Measurements from ENCODE around the gene RNASE11. TPM values are rescaled to one million over a fixed set of nuclear protein-coding genes. Genes with fewer than 3 reads are reported as not detected.

RNASE11 gene
- total RNA-seq, 1 experiment from 2014 or later: not detected

DNA sequence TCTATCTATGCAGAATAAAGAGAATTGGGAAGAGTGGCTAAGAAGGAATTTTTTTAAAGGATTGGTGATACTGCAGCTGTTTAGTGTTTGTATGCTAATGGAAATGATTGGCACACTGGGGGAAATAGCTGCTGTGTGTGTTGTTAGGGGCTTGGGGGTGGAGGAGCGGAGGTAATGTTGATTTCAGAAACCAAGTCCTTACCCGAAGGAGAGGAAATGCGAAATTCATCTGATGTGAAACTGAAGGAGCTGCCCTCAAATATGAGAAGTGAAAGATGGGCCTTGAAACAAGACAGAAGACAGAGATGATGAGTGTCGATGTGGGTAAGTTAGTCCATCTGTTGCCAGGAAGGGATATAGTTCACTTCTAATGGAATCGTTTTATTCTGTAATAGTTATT, 24.6 kb upstream of the RNASE11 start:
- POLR2A ChIA-PET (ENCODE audit: unreplicated experiment): interaction anchor here (0.5 kb wide), 1 partner anchor 82 kb away, joined by 3 read pairs; no protein-coding TSS in a partner anchor
- ATAC-seq (no peak), DNase-seq (no peak)
- no peaks in the 10 kb centered on the region for H3K9me3 ChIP-seq (ENCODE audit: low read length)
- H3K9ac ChIP-seq (ENCODE audit: low read length): no peak overlapping the region
- H2AFZ ChIP-seq (ENCODE audit: low read length): no peak overlapping the region
- no TSS peak for BruUV-seq (replicated peaks)
- H3K36me3 ChIP-seq (ENCODE audit: low read depth, low read length): no peaks in the 10 kb centered on the region
- no peak overlapping the region for H3K27ac ChIP-seq (ENCODE audit: low read length)
- peak overlapping the region; percentile 40; the same call in 1 of the 2 replicates for H3K4me3 ChIP-seq (ENCODE audit: low read length)
- H3K27me3 ChIP-seq (ENCODE audit: low read length): no peaks in the 10 kb centered on the region
- no peaks in the 10 kb centered on the region for H4K20me1 ChIP-seq (ENCODE audit: low read length)
- peak overlapping the region; percentile 89 for H3K4me2 ChIP-seq (ENCODE audit: low read length)
- peaks cover 28% of the 10 kb centered on the region for H3K4me1 ChIP-seq (ENCODE audit: insufficient read depth, low read length)
- intact Hi-C loops (cut with micrococcal nuclease): loop anchor here (2.0 to 5.0 kb wide), 2 partner anchors 200 to 360 kb away; partner anchors contain the start of gene TEP1
- H3F3A ChIP-seq (ENCODE audit: low read length, unreplicated experiment): peaks cover 7% of the 10 kb centered on the region
- no peaks in the 10 kb centered on the region for H3K79me2 ChIP-seq (ENCODE audit: low read length)
- CTCF ChIA-PET: interaction anchor here (1.2 to 1.5 kb wide), 2 partner anchors 78 to 151 kb away, joined by 5 to 6 read pairs; partner anchors contain the start of gene PIP4P1
- no peaks in the 10 kb centered on the region for H3K9me2 ChIP-seq (replicated peaks; ENCODE audit: low read length)
- TF ChIP-seq EZH2 (IDR thresholded peaks at IDR 0.05; ENCODE audit: low read length, unreplicated experiment) (no peak), EZH2phosphoT487 (IDR thresholded peaks at IDR 0.05; ENCODE audit: borderline replicate concordance, low read length) (no peak)
- TF ChIP-seq, protein P1, sequence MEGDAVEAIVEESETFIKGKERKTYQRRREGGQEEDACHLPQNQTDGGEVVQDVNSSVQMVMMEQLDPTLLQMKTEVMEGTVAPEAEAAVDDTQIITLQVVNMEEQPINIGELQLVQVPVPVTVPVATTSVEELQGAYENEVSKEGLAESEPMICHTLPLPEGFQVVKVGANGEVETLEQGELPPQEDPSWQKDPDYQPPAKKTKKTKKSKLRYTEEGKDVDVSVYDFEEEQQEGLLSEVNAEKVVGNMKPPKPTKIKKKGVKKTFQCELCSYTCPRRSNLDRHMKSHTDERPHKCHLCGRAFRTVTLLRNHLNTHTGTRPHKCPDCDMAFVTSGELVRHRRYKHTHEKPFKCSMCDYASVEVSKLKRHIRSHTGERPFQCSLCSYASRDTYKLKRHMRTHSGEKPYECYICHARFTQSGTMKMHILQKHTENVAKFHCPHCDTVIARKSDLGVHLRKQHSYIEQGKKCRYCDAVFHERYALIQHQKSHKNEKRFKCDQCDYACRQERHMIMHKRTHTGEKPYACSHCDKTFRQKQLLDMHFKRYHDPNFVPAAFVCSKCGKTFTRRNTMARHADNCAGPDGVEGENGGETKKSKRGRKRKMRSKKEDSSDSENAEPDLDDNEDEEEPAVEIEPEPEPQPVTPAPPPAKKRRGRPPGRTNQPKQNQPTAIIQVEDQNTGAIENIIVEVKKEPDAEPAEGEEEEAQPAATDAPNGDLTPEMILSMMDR (conservative IDR thresholded peaks at IDR 0.05; ENCODE audit: low read depth, low read length): no peak

GRCh38 chr14:20611277-20611676, 23.5 kb upstream of the RNASE11 start:
- no peak overlapping the region for H2AFZ ChIP-seq (ENCODE audit: low read length)
- peak overlapping the region; percentile 82; the same call in 1 of the 2 replicates for H3K4me3 ChIP-seq (ENCODE audit: low read length)
- no peaks in the 10 kb centered on the region for H3K27me3 ChIP-seq (ENCODE audit: low read length)
- no peaks in the 10 kb centered on the region for H3K36me3 ChIP-seq (ENCODE audit: low read depth, low read length)
- peaks cover 7% of the 10 kb centered on the region for H3F3A ChIP-seq (ENCODE audit: low read length, unreplicated experiment)
- intact Hi-C loops (cut with micrococcal nuclease): loop anchor here (5.0 kb wide), 1 partner anchor 361 kb away; no protein-coding TSS in a partner anchor
- peak overlapping the region; percentile 85; the same call in 1 of the 2 replicates for H3K4me2 ChIP-seq (ENCODE audit: low read length)
- DNase-seq (no peak), ATAC-seq (no peak)
- BruUV-seq (replicated peaks): no TSS peak
- TF ChIP-seq, protein P1 (conservative IDR thresholded peaks at IDR 0.05; ENCODE audit: low read depth, low read length): no peak
- TF ChIP-seq EZH2phosphoT487 (IDR thresholded peaks at IDR 0.05; ENCODE audit: borderline replicate concordance, low read length) (no peak), EZH2 (IDR thresholded peaks at IDR 0.05; ENCODE audit: low read length, unreplicated experiment) (no peak)
- CTCF ChIA-PET: interaction anchor here (0.5 kb wide), 1 partner anchor 130 kb away, joined by 3 read pairs; no protein-coding TSS in a partner anchor
- no peak overlapping the region for H3K27ac ChIP-seq (ENCODE audit: low read length)
- H3K9me3 ChIP-seq (ENCODE audit: low read length): no peaks in the 10 kb centered on the region
- no peaks in the 10 kb centered on the region for H3K9me2 ChIP-seq (replicated peaks; ENCODE audit: low read length)
- POLR2A ChIA-PET (ENCODE audit: unreplicated experiment): no interaction called here
- no peak overlapping the region for H3K9ac ChIP-seq (ENCODE audit: low read length)
- no peaks in the 10 kb centered on the region for H3K79me2 ChIP-seq (ENCODE audit: low read length)
- peaks cover 35% of the 10 kb centered on the region for H3K4me1 ChIP-seq (ENCODE audit: insufficient read depth, low read length)
- no peaks in the 10 kb centered on the region for H4K20me1 ChIP-seq (ENCODE audit: low read length)
